ENCODE measurements around the gene TMEM88.

DNA sequence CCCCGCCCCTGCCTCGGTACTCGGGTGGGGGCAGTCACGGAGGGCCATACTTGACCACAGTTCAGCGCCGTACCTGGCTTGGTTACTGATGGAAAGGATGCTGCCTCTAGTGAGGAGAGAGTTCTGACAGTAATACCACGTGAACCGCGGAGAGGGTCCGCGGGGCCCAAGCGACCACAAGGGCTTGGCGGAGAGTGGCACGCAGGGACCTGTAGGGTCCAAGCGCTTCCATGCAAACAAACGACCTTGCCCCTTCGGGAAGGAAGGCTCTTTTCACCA is 11.7 kb upstream of the TMEM88 start:
- TF ChIP-seq EP300 (IDR thresholded peaks at IDR 0.05): no peak
- no peak for TF ChIP-seq CTCF (IDR thresholded peaks at IDR 0.05)

Data from tibial nerve (tissue), 4 donors.